ENCODE results near the gene USP1. TPM values are rescaled to one million over a fixed set of nuclear protein-coding genes. Genes with fewer than 3 reads are reported as not detected.

Gene USP1
- total RNA-seq, 1 experiment from 2014 or later, result 37.4 TPM

DNA sequence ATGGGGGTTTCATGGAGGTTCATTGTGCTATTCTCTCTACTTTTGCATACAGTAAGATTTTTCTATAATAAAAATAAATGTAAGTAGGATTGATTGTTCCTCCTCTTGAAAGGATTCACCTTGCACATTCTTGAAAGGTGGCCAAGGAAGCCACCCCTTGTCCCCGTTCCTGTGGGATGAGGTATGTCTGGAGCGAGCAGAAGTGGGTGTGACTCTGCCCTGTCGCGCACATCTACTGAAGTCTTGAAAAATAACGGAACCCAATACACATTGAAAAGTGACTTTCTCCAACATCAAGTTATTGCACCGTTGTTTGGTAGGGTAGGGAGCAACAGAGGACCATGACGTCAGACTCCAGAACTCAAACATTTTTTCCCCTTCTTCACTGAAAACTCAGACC is 46.8 kb upstream of the USP1 start (continued):
- TF ChIP-seq, protein P1, sequence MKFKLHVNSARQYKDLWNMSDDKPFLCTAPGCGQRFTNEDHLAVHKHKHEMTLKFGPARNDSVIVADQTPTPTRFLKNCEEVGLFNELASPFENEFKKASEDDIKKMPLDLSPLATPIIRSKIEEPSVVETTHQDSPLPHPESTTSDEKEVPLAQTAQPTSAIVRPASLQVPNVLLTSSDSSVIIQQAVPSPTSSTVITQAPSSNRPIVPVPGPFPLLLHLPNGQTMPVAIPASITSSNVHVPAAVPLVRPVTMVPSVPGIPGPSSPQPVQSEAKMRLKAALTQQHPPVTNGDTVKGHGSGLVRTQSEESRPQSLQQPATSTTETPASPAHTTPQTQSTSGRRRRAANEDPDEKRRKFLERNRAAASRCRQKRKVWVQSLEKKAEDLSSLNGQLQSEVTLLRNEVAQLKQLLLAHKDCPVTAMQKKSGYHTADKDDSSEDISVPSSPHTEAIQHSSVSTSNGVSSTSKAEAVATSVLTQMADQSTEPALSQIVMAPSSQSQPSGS (CRISPR knock-in tag; IDR thresholded peaks at IDR 0.05; ENCODE audit: borderline replicate concordance, low read depth), result no peak
- TF ChIP-seq NFE2L1 (CRISPR knock-in tag; IDR thresholded peaks at IDR 0.05), result no peak
- TF ChIP-seq, protein P2, sequence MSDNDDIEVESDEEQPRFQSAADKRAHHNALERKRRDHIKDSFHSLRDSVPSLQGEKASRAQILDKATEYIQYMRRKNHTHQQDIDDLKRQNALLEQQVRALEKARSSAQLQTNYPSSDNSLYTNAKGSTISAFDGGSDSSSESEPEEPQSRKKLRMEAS (CRISPR knock-in tag; IDR thresholded peaks at IDR 0.05), result no peak
- TF ChIP-seq, protein P3, sequence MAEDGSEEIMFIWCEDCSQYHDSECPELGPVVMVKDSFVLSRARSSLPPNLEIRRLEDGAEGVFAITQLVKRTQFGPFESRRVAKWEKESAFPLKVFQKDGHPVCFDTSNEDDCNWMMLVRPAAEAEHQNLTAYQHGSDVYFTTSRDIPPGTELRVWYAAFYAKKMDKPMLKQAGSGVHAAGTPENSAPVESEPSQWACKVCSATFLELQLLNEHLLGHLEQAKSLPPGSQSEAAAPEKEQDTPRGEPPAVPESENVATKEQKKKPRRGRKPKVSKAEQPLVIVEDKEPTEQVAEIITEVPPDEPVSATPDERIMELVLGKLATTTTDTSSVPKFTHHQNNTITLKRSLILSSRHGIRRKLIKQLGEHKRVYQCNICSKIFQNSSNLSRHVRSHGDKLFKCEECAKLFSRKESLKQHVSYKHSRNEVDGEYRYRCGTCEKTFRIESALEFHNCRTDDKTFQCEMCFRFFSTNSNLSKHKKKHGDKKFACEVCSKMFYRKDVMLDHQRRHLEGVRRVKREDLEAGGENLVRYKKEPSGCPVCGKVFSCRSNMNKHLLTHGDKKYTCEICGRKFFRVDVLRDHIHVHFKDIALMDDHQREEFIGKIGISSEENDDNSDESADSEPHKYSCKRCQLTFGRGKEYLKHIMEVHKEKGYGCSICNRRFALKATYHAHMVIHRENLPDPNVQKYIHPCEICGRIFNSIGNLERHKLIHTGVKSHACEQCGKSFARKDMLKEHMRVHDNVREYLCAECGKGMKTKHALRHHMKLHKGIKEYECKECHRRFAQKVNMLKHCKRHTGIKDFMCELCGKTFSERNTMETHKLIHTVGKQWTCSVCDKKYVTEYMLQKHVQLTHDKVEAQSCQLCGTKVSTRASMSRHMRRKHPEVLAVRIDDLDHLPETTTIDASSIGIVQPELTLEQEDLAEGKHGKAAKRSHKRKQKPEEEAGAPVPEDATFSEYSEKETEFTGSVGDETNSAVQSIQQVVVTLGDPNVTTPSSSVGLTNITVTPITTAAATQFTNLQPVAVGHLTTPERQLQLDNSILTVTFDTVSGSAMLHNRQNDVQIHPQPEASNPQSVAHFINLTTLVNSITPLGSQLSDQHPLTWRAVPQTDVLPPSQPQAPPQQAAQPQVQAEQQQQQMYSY (CRISPR knock-in tag; IDR thresholded peaks at IDR 0.05), result no peak

DNA sequence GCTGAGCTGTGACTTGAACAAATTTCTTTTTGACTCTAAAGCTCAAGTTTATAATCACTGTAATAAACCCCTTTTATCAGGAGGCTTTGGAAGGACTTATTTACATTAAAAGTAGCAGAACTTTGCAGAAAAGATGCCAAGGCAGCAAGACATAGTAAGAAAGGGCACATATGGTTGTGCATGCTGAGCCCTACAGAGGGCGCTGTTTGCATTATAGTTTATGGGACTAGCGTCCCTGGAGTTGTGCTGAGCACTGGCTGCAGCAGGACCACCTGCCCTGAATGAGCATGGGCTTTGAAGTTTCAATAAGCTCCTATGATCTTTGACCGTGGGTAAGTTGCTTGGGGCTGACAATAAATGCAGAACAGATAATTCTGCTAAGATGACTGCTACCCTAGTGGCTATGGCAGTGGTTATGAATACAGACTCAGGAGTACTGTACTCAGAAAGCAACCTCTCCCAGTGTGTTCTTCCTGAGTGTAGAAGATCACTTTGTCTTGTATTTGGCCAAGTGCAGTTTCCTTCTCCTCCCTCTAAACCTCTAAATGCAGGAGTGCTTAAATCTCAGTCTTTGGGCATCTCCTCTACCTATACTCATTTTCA is 45.4 kb upstream of the USP1 start:
- Mint-ChIP-seq H3K27ac (no peak overlapping the region), H3K36me3 (no peaks in the 10 kb centered on the region), H3K4me1 (peaks cover 2% of the 10 kb centered on the region), H3K9me3 (no peaks in the 10 kb centered on the region), H3K4me3 (no peak overlapping the region), H3K27me3 (ENCODE audit: low read depth) (peaks cover 4% of the 10 kb centered on the region; the same call in 1 of the 2 replicates)
- TF ChIP-seq, protein P4, sequence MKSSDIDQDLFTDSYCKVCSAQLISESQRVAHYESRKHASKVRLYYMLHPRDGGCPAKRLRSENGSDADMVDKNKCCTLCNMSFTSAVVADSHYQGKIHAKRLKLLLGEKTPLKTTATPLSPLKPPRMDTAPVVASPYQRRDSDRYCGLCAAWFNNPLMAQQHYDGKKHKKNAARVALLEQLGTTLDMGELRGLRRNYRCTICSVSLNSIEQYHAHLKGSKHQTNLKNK (CRISPR knock-in tag; IDR thresholded peaks at IDR 0.05), result no peak
- no peak for TF ChIP-seq JAZF1 (CRISPR knock-in tag; IDR thresholded peaks at IDR 0.05)
- TF ChIP-seq, protein P5, sequence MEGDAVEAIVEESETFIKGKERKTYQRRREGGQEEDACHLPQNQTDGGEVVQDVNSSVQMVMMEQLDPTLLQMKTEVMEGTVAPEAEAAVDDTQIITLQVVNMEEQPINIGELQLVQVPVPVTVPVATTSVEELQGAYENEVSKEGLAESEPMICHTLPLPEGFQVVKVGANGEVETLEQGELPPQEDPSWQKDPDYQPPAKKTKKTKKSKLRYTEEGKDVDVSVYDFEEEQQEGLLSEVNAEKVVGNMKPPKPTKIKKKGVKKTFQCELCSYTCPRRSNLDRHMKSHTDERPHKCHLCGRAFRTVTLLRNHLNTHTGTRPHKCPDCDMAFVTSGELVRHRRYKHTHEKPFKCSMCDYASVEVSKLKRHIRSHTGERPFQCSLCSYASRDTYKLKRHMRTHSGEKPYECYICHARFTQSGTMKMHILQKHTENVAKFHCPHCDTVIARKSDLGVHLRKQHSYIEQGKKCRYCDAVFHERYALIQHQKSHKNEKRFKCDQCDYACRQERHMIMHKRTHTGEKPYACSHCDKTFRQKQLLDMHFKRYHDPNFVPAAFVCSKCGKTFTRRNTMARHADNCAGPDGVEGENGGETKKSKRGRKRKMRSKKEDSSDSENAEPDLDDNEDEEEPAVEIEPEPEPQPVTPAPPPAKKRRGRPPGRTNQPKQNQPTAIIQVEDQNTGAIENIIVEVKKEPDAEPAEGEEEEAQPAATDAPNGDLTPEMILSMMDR (IDR thresholded peaks at IDR 0.05), result peak; percentile 91
- TF ChIP-seq, protein P1 (CRISPR knock-in tag; IDR thresholded peaks at IDR 0.05; ENCODE audit: borderline replicate concordance, low read depth), result no peak
- TF ChIP-seq NR1H2 (CRISPR knock-in tag; IDR thresholded peaks at IDR 0.05), result no peak
- peak; percentile 92 for TF ChIP-seq ZNF121 (CRISPR knock-in tag; IDR thresholded peaks at IDR 0.05)
- ChIA-PET CTCF (interaction anchor here (0.5 to 1.4 kb wide), 20 partner anchors 9 to 309 kb away, joined by 3 to 7 read pairs (median 3); partner anchors contain the start of gene KANK4), POLR2A (interaction anchor here (0.6 kb wide), 2 partner anchors 31 to 162 kb away, joined by 3 to 4 read pairs; no protein-coding TSS in a partner anchor)
- ATAC-seq, result peak; percentile 97
- peak; percentile 83 for DNase-seq (ENCODE audit: low spot score)

DNA sequence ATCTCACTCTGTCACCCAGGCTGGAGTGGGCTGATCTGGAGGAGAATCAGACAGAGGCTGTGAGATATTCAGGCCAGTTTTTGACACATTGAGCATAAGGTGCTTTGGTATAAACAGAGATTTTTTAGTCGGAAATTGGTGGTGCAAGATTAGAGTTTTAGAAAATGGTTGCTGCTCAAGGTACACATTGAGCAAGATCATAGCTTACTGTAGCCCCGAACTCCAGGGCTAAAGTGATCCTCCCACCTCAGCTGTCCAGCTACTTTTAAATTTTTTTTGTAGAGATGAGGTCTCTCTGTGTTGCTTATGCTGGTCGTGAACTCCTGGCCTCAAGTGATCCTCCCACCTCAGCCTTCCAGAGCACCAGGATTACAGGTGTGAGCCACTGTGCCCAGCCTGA is 43.9 kb upstream of the USP1 start:
- no peaks in the 10 kb centered on the region for H3K9me3 Mint-ChIP-seq
- DNase-seq (ENCODE audit: low spot score), result no peak
- CTCF ChIA-PET, result no interaction called here
- H3K27me3 Mint-ChIP-seq (ENCODE audit: low read depth), result peaks cover 4% of the 10 kb centered on the region; the same call in 1 of the 2 replicates
- POLR2A ChIA-PET, result no interaction called here
- H3K4me1 Mint-ChIP-seq, result peaks cover 7% of the 10 kb centered on the region
- no peaks in the 10 kb centered on the region for H3K36me3 Mint-ChIP-seq
- no peak for ATAC-seq
- H3K4me3 Mint-ChIP-seq, result no peak overlapping the region
- H3K27ac Mint-ChIP-seq, result no peak overlapping the region
- TF ChIP-seq NR3C1 (CRISPR knock-in tag; conservative IDR thresholded peaks at IDR 0.05; ENCODE audit: low read depth) (no peak), JAZF1 (CRISPR knock-in tag; IDR thresholded peaks at IDR 0.05) (no peak), RORB (CRISPR knock-in tag; IDR thresholded peaks at IDR 0.05) (no peak), NFYB (CRISPR knock-in tag; conservative IDR thresholded peaks at IDR 0.05; ENCODE audit: low read depth) (no peak)
- TF ChIP-seq, protein P6, sequence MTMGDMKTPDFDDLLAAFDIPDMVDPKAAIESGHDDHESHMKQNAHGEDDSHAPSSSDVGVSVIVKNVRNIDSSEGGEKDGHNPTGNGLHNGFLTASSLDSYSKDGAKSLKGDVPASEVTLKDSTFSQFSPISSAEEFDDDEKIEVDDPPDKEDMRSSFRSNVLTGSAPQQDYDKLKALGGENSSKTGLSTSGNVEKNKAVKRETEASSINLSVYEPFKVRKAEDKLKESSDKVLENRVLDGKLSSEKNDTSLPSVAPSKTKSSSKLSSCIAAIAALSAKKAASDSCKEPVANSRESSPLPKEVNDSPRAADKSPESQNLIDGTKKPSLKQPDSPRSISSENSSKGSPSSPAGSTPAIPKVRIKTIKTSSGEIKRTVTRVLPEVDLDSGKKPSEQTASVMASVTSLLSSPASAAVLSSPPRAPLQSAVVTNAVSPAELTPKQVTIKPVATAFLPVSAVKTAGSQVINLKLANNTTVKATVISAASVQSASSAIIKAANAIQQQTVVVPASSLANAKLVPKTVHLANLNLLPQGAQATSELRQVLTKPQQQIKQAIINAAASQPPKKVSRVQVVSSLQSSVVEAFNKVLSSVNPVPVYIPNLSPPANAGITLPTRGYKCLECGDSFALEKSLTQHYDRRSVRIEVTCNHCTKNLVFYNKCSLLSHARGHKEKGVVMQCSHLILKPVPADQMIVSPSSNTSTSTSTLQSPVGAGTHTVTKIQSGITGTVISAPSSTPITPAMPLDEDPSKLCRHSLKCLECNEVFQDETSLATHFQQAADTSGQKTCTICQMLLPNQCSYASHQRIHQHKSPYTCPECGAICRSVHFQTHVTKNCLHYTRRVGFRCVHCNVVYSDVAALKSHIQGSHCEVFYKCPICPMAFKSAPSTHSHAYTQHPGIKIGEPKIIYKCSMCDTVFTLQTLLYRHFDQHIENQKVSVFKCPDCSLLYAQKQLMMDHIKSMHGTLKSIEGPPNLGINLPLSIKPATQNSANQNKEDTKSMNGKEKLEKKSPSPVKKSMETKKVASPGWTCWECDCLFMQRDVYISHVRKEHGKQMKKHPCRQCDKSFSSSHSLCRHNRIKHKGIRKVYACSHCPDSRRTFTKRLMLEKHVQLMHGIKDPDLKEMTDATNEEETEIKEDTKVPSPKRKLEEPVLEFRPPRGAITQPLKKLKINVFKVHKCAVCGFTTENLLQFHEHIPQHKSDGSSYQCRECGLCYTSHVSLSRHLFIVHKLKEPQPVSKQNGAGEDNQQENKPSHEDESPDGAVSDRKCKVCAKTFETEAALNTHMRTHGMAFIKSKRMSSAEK (CRISPR knock-in tag; IDR thresholded peaks at IDR 0.05; ENCODE audit: borderline replicate concordance), result no peak
- TF ChIP-seq, protein P7, sequence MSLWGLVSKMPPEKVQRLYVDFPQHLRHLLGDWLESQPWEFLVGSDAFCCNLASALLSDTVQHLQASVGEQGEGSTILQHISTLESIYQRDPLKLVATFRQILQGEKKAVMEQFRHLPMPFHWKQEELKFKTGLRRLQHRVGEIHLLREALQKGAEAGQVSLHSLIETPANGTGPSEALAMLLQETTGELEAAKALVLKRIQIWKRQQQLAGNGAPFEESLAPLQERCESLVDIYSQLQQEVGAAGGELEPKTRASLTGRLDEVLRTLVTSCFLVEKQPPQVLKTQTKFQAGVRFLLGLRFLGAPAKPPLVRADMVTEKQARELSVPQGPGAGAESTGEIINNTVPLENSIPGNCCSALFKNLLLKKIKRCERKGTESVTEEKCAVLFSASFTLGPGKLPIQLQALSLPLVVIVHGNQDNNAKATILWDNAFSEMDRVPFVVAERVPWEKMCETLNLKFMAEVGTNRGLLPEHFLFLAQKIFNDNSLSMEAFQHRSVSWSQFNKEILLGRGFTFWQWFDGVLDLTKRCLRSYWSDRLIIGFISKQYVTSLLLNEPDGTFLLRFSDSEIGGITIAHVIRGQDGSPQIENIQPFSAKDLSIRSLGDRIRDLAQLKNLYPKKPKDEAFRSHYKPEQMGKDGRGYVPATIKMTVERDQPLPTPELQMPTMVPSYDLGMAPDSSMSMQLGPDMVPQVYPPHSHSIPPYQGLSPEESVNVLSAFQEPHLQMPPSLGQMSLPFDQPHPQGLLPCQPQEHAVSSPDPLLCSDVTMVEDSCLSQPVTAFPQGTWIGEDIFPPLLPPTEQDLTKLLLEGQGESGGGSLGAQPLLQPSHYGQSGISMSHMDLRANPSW (CRISPR knock-in tag; conservative IDR thresholded peaks at IDR 0.05; ENCODE audit: low read depth), result no peak

Data from WTC11 (cell line).